ENCODE data around the gene PPFIA4.

The PPFIA4 gene

DNA sequence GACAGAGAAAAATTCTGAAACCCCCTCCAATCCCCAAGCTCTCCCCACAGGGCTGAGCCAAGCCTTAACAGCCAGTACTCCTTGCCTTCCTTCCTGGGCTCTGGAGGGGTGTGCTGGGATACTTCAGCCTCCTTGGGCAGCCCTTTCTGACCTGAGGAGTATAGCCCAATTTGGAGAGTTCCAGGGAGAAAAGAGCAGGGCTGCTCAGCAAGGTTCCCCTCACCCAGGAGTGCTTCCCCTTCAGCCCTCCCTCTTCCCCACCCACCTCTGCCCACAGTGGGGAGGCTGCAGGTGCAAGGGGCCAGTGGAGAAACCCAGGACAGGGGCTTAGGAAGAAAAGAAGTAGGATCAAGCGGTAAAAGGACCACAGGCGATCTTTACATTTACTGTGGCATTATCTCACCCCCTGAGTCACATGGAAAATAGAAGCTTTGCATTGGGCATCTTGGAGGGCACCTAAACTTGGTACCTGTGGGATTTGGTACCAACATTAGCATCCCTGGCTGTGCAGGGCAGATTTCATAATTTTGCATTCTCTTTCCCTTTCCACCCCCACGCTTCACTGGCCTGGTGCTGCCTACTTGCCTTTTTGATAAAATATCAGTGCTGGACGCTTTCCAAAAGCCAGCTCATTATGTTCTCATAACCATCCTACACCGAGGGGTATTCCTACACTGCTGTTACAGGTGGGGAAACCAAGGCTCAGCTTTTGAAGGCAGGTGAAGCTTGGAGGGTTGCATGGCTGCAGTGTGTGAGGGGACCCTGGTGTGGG lies 98.4 kb downstream of the PPFIA4 start:
- H3K9ac ChIP-seq (ENCODE audit: low read depth, low read length): no peak overlapping the region
- 92% methylated on average over 5 of the region's 5 CpGs for WGBS
- H3K27ac ChIP-seq (ENCODE audit: low read depth, low read length): no peak overlapping the region
- peaks cover 18% of the 10 kb centered on the region for H3K4me1 ChIP-seq (ENCODE audit: insufficient read depth, low read length)
- no peaks in the 10 kb centered on the region for H3K9me3 ChIP-seq (ENCODE audit: insufficient read depth, low read depth, low read length)
- no peaks in the 10 kb centered on the region for H3K36me3 ChIP-seq (ENCODE audit: insufficient read depth, low read length)
- peaks cover 33% of the 10 kb centered on the region for H3K27me3 ChIP-seq (ENCODE audit: insufficient read depth, low read length)
- H3K4me3 ChIP-seq (ENCODE audit: low read length): no peak overlapping the region

DNA sequence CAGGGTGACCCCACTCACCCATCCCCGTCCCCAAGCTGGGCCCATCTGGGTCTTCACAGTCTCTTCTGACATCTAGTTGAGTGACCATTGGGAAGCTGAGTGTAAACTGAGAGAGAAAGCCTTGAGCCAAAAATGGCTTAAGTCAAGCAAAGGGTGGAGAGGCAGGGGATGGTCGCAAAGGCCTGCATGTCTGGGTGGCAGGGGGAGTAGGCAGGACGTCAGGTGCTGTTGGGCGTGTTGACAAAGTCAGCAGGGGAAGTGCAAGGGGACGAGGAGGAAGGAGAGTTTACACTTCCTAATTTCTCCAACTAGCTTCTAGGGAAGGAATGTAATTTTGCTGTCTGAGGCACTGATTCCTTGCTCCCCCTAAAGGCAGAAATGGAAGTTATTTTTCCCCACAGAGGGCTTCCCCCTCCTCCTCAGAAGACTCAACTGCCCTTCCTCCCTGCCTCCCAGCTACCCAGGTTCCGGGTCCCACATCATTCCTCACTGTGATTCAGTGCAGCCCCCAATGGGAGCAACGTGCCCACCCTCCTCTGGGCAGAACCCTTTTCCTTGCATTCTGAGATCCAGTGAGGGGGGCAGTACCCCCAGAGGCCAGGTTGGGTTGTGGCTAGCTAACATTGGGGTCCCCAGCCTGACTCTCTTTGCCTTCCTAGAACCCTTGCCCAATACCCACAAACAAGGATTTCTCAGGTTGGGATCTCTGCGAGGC lies 100.0 kb downstream of the PPFIA4 start:
- Histone ChIP-seq H3K36me3 (ENCODE audit: insufficient read depth, low read length) (no peaks in the 10 kb centered on the region), H3K27me3 (ENCODE audit: insufficient read depth, low read length) (peaks cover 33% of the 10 kb centered on the region), H3K9me3 (ENCODE audit: insufficient read depth, low read depth, low read length) (no peaks in the 10 kb centered on the region), H3K4me1 (ENCODE audit: insufficient read depth, low read length) (peaks cover 18% of the 10 kb centered on the region), H3K9ac (ENCODE audit: low read depth, low read length) (no peak overlapping the region), H3K4me3 (ENCODE audit: low read length) (no peak overlapping the region), H3K27ac (ENCODE audit: low read depth, low read length) (no peak overlapping the region)
- WGBS: 37% methylated on average over 7 of the region's 8 CpGs

DNA sequence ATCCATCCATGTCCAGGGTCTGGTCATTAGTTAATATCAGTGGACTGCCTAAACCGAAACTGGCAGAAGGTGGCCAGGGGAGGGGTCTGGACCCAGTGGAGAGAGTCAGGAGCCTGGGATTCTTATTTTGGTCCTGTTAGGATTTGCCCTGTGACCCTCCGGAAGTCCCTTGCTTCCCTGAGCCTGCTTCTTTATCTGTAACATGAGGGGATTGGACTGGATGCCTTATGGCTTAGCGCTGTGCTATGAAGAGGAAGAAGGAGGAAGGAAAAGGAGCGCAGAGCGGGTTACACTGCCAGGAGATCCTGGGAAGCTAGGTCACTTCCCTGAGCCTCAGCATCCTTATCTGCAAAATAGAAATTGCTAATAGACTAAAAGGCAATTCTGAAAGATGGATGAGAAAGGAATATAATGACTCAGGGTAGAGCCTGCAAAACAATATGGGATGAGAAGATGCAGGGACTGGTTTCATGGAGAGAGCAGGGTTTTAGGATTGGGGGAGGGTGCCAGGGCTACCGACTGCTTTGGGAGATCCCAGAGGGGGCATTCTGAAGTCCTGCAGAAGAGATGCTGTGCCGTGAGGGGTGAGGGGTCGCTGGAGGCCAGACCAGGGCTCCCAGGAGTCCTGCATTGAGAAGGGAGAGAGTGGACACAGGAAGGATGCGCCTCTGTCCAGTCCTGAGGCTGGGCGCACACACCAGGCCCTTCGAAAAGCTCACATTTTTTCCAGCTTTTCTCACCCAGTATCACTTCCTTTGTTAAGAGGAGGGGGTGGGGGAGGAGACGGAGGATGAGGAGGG lies 100.8 kb downstream of the PPFIA4 start:
- peaks cover 18% of the 10 kb centered on the region for H3K4me1 ChIP-seq (ENCODE audit: insufficient read depth, low read length)
- H3K27me3 ChIP-seq (ENCODE audit: insufficient read depth, low read length): peaks cover 33% of the 10 kb centered on the region
- peak overlapping the region; percentile 41; the same call in 1 of the 2 replicates for H3K9ac ChIP-seq (ENCODE audit: low read depth, low read length)
- no peaks in the 10 kb centered on the region for H3K36me3 ChIP-seq (ENCODE audit: insufficient read depth, low read length)
- whole genome bisulfite sequencing: 42% methylated on average over 8 of the region's 12 CpGs
- H3K9me3 ChIP-seq (ENCODE audit: insufficient read depth, low read depth, low read length): no peaks in the 10 kb centered on the region
- H3K4me3 ChIP-seq (ENCODE audit: low read length): peak overlapping the region; percentile 63
- H3K27ac ChIP-seq (ENCODE audit: low read depth, low read length): no peak overlapping the region

DNA sequence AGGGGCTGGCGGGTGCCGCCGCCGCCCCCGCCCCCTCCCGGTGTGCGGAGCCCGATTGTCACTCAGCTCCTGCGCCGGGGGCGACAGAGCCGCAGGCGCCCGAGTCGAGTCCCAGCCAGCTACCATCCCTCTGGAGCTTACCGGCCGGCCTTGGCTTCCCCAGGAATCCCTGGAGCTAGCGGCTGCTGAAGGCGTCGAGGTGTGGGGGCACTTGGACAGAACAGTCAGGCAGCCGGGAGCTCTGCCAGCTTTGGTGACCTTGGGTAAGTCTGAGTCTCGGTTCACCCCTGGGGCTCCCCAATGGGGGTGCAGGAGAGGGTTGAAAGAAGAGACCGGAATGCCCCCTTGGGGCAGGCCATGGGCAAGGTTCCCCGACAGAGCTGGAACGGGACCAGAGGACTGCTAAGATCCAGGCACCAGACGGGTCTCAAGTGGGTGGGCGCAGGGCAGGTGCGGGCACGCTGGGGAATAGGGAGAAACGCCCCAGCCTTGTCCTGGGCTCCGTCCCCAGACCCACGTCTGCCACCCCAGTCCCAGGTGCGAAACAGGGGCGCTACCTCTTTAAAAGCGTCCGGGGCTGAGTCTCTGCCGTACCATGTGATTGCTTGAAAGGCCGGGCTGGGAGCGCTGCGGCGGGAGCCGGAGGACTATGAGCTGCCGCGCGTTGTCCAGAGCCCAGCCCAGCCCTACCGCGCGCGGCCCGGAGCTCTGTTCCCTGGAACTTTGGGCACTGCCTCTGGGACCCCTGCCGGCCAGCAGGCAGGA lies 101.6 kb downstream of the PPFIA4 start, which contains the start of gene ADORA1:
Gene ADORA1, plus strand, starts transcription at position 61 of the 765 bp plus-strand sequence. CDS start 1,116 bp downstream, outside the sequence.
- Histone ChIP-seq H3K27ac (ENCODE audit: low read depth, low read length) (no peak within 1 kb of the TSS), H3K9me3 (ENCODE audit: insufficient read depth, low read depth, low read length) (no peaks in the 10 kb centered on the region), H3K4me1 (ENCODE audit: insufficient read depth, low read length) (peaks cover 18% of the 10 kb centered on the region), H3K27me3 (ENCODE audit: insufficient read depth, low read length) (peaks cover 33% of the 10 kb centered on the region), H3K9ac (ENCODE audit: low read depth, low read length) (peak within 1 kb of the TSS; percentile 41), H3K36me3 (ENCODE audit: insufficient read depth, low read length) (no peaks in the 10 kb centered on the region), H3K4me3 (ENCODE audit: low read length) (peak within 1 kb of the TSS; percentile 63)
- WGBS: 1% methylated on average over 51 of the region's 51 CpGs

DNA sequence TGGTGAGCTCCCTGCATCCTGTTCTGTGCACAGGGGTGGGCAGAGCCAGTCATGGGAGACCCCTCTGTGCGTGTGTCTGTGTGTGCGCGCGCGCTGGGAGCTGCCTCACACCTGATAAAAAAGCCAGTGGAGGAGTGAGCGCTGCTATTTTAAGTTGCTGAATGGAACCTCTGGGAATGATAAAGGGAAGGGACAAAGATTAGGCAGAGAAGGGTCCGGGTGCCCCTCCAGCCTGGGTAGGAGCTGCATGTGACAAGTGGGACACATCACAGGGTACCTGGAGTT lies 102.1 kb downstream of the PPFIA4 start:
- Histone ChIP-seq H3K27me3 (ENCODE audit: insufficient read depth, low read length) (peaks cover 33% of the 10 kb centered on the region), H3K4me1 (ENCODE audit: insufficient read depth, low read length) (peaks cover 18% of the 10 kb centered on the region), H3K36me3 (ENCODE audit: insufficient read depth, low read length) (no peaks in the 10 kb centered on the region), H3K9ac (ENCODE audit: low read depth, low read length) (peak overlapping the region; percentile 17; the same call in 1 of the 2 replicates), H3K27ac (ENCODE audit: low read depth, low read length) (no peak overlapping the region), H3K4me3 (ENCODE audit: low read length) (peak overlapping the region; percentile 63), H3K9me3 (ENCODE audit: insufficient read depth, low read depth, low read length) (no peaks in the 10 kb centered on the region)
- WGBS: 20% methylated on average over 7 of the region's 7 CpGs

Data from HUES64 (cell line).